ENCODE results near the gene ARL8B. TPM values are rescaled to one million over a fixed set of nuclear protein-coding genes. Genes with fewer than 3 reads are reported as not detected.

The ARL8B gene
- total and polyA plus RNA-seq, 2 donors (not counting 1 experiment from before 2014, with no cell fraction given), result 14.5 to 67.3 TPM

DNA sequence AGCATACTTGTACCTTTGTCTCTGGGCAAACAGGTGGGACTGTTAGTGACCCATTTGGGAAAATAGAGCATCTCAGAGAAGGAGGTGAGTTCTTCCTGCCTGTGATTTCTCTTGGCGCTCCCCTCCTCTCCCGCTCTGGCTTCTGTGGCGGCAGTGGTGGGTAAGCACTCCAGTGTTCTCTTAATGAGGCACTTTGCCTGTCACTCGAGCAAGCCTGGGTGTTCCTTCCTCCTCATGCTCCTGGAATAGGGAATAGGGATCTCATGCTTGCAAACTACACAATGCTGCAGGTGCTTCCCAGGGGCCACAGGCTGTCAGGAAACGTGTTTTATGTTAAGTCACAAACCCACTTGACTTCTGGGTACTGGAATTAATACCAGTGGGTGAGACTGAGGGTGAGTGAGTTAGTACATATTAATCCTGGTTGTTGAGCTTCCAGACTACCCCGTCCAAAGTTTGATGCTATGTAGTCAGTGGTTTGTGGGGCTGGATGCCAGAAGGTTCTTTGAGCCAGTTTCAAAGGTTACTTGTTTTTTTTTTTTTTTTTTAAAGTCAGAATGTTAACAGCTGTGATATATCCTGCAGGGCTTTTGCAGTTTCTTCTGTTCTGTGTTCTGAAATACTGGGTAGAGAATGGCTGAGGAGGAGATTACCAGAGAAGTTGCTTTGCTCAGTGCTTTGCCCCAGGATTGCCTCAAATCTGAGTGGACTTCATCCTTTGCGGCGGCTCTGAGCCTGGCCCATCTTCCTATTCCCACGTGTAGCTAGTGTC, 95.9 kb downstream of the ARL8B start:
- DNase-seq (no peak), ATAC-seq (ENCODE audit: low read depth) (no peak)
- Histone ChIP-seq H2AFZ (ENCODE audit: insufficient read depth, low read depth, low read length, poor library complexity, severe bottlenecking) (no peak overlapping the region), H3K79me2 (ENCODE audit: control insufficient read depth, insufficient read depth, low read length) (no peaks in the 10 kb centered on the region), H4K20me1 (ENCODE audit: control insufficient read depth, insufficient read depth, low read length, poor library complexity, severe bottlenecking) (peaks cover 23% of the 10 kb centered on the region), H3K4me1 (ENCODE audit: control insufficient read depth in 2 of 2, insufficient read depth in 2 of 2, low read length in 2 of 2) (no peaks in the 10 kb centered on the region), H3K27ac (ENCODE audit: low read length in 2 of 2) (no peak overlapping the region), H3K27me3 (replicated peaks in 1 of 4; ENCODE audit: control extremely low read depth in 1 of 4, control insufficient read depth in 3 of 4, insufficient read depth in 4 of 4, low read length in 3 of 4) (no peaks in the 10 kb centered on the region), H3K4me3 (ENCODE audit: control extremely low read depth in 1 of 5, extremely low read depth in 1 of 5, insufficient read depth in 1 of 5, low read depth in 2 of 5, low read length in 4 of 5) (no peak overlapping the region), H3K9me3 (ENCODE audit: control extremely low read depth in 1 of 3, control insufficient read depth in 2 of 3, insufficient read depth in 1 of 3, low read length in 2 of 3) (no peaks in the 10 kb centered on the region), H3K4me2 (replicated peaks; ENCODE audit: low read depth, low read length, poor library complexity, severe bottlenecking) (no peak overlapping the region), H3K9ac (ENCODE audit: low read length) (no peak overlapping the region), H3K36me3 (replicated peaks in 1 of 2; ENCODE audit: control extremely low read depth in 1 of 2, control insufficient read depth in 1 of 2, extremely low read depth in 1 of 2, insufficient read depth in 2 of 2, low read length in 1 of 2) (peaks cover 9 to 69% of the 10 kb centered on the region in 2 experiments)
- ChIA-PET POLR2A (no interaction called here), CTCF (no interaction called here)
- Mint-ChIP-seq H3K27me3 (no peaks in the 10 kb centered on the region), H3K4me3 (no peak overlapping the region), H3K4me1 (no peaks in the 10 kb centered on the region), H3K9me3 (ENCODE audit: insufficient read depth) (no peaks in the 10 kb centered on the region), H3K27ac (peak overlapping the region; percentile 32)
- intact Hi-C loops (cut with micrococcal nuclease), result no loop called here
- 94% methylated on average over 7 of the region's 9 CpGs for WGBS (ENCODE audit: insufficient coverage)
- TF ChIP-seq, protein P1, sequence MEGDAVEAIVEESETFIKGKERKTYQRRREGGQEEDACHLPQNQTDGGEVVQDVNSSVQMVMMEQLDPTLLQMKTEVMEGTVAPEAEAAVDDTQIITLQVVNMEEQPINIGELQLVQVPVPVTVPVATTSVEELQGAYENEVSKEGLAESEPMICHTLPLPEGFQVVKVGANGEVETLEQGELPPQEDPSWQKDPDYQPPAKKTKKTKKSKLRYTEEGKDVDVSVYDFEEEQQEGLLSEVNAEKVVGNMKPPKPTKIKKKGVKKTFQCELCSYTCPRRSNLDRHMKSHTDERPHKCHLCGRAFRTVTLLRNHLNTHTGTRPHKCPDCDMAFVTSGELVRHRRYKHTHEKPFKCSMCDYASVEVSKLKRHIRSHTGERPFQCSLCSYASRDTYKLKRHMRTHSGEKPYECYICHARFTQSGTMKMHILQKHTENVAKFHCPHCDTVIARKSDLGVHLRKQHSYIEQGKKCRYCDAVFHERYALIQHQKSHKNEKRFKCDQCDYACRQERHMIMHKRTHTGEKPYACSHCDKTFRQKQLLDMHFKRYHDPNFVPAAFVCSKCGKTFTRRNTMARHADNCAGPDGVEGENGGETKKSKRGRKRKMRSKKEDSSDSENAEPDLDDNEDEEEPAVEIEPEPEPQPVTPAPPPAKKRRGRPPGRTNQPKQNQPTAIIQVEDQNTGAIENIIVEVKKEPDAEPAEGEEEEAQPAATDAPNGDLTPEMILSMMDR (IDR thresholded peaks at IDR 0.05), result no peak
- no peak for TF ChIP-seq EZH2 (IDR thresholded peaks at IDR 0.05; ENCODE audit: borderline replicate concordance, insufficient read depth, low read depth, low read length, poor library complexity, severe bottlenecking)

DNA sequence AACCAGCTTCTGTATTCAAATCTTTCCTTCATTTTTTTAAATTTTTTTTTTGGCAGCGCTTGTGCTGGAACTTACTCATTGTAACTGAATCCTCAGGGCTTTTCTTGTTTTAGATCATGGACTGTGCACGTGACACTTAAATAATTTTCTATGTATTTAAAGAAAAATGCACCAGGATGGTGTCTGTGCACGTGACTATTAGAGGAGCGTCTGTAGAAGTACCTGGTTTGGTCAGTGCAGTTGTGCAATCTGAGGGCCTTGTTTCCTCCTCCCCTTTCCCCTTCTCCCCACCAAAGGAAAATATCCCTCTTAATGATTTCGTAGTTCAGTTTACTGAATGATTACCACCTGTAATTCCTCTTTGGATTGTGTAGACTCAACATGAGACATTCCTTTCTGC, 96.7 kb downstream of the ARL8B start:
- peaks cover 15% of the 10 kb centered on the region for H4K20me1 ChIP-seq (ENCODE audit: control insufficient read depth, insufficient read depth, low read length, poor library complexity, severe bottlenecking)
- intact Hi-C loops (cut with micrococcal nuclease), result no loop called here
- TF ChIP-seq, protein P1 (IDR thresholded peaks at IDR 0.05), result no peak
- TF ChIP-seq EZH2 (IDR thresholded peaks at IDR 0.05; ENCODE audit: borderline replicate concordance, insufficient read depth, low read depth, low read length, poor library complexity, severe bottlenecking), result no peak
- H3K79me2 ChIP-seq (ENCODE audit: control insufficient read depth, insufficient read depth, low read length), result no peaks in the 10 kb centered on the region
- no peak overlapping the region for H2AFZ ChIP-seq (ENCODE audit: insufficient read depth, low read depth, low read length, poor library complexity, severe bottlenecking)
- ChIA-PET CTCF (no interaction called here), POLR2A (no interaction called here)
- H3K4me1 Mint-ChIP-seq, result no peaks in the 10 kb centered on the region
- DNase-seq (no peak), ATAC-seq (ENCODE audit: low read depth) (no peak)
- H3K4me1 ChIP-seq (ENCODE audit: control insufficient read depth in 2 of 2, insufficient read depth in 2 of 2, low read length in 2 of 2), result no peaks in the 10 kb centered on the region
- no peak overlapping the region for H3K4me3 Mint-ChIP-seq
- H3K9ac ChIP-seq (ENCODE audit: low read length), result no peak overlapping the region
- H3K9me3 Mint-ChIP-seq (ENCODE audit: insufficient read depth), result no peaks in the 10 kb centered on the region
- H3K4me2 ChIP-seq (replicated peaks; ENCODE audit: low read depth, low read length, poor library complexity, severe bottlenecking), result no peak overlapping the region
- peaks cover 7 to 61% of the 10 kb centered on the region in 2 experiments for H3K36me3 ChIP-seq (replicated peaks in 1 of 2; ENCODE audit: control extremely low read depth in 1 of 2, control insufficient read depth in 1 of 2, extremely low read depth in 1 of 2, insufficient read depth in 2 of 2, low read length in 1 of 2)
- WGBS (ENCODE audit: insufficient coverage), result no CpG with 5 or more reads among the region's 5 CpGs
- H3K27ac ChIP-seq (ENCODE audit: low read length in 2 of 2), result no peak overlapping the region
- H3K27ac Mint-ChIP-seq, result no peak overlapping the region
- no peaks in the 10 kb centered on the region for H3K27me3 Mint-ChIP-seq
- H3K27me3 ChIP-seq (replicated peaks in 1 of 4; ENCODE audit: control extremely low read depth in 1 of 4, control insufficient read depth in 3 of 4, insufficient read depth in 4 of 4, low read length in 3 of 4), result no peaks in the 10 kb centered on the region
- no peaks in the 10 kb centered on the region for H3K9me3 ChIP-seq (ENCODE audit: control extremely low read depth in 1 of 3, control insufficient read depth in 2 of 3, insufficient read depth in 1 of 3, low read length in 2 of 3)
- H3K4me3 ChIP-seq (ENCODE audit: control extremely low read depth in 1 of 5, extremely low read depth in 1 of 5, insufficient read depth in 1 of 5, low read depth in 2 of 5, low read length in 4 of 5), result no peak overlapping the region
